Spinal cord (tissue), 10 donors: ENCODE measurements around the gene CCHCR1. TPM values are rescaled to one million over a fixed set of nuclear protein-coding genes. Genes with fewer than 3 reads are reported as not detected.
"Not testable (repeated sequence)": the region's sequence is repeated elsewhere in the genome, so short reads cannot be mapped to it uniquely, and the experiment has no call there.

Source experiments
- DNase-seq, 6 donors: peaks; one replicate each; pipeline versions ENCODE4 v3.0.0 to v3.0.0-alpha.2; 2013 to 2015; ENCODE audit warnings: low spot score in 6 of 6, low read depth in 4 of 6
- H3K27ac ChIP-seq: one replicate; pipeline ENCODE4 v1.5.1; 2013; ENCODE audit warnings: low read depth, low read length, control low read depth
- H3K27me3 ChIP-seq: one replicate; pipeline ENCODE4 v1.6.1; 2013; ENCODE audit warnings: low read length; ENCODE audit not compliant: control insufficient read depth, insufficient read depth
- H3K36me3 ChIP-seq: one replicate; pipeline ENCODE4 v1.6.1; 2013; ENCODE audit warnings: low read length; ENCODE audit not compliant: control insufficient read depth, insufficient read depth
- H3K4me1 ChIP-seq: one replicate; pipeline ENCODE4 v1.6.1; 2013; ENCODE audit warnings: low read length; ENCODE audit not compliant: control insufficient read depth, insufficient read depth
- H3K4me3 ChIP-seq: one replicate; pipeline ENCODE4 v1.5.1; 2013; ENCODE audit warnings: low read depth, low read length, control low read depth
- H3K9me3 ChIP-seq: one replicate; pipeline ENCODE4 v1.6.1; 2013; ENCODE audit warnings: low read length; ENCODE audit not compliant: control insufficient read depth, insufficient read depth
- WGBS: methylation state at CpG from one replicate; pipeline ENCODE4 v1.1.5; 2013; ENCODE audit warnings: missing lambda C conversion rate; ENCODE audit not compliant: insufficient coverage; 5-methylcytosine and 5-hydroxymethylcytosine counted together
- long read RNA-seq, 4 donors: transcript quantifications; one replicate each; lab custom pipeline, GENCODE V29; 2026
- polyA plus RNA-seq, 2 donors: library from polyadenylated mRNA; unstranded; fragments of 120-200 nt; gene quantifications; one replicate each; pipeline ENCODE4 v1.2.1, GENCODE V29; 2013; ENCODE audit not compliant: insufficient read length in 2 of 2
- total RNA-seq, 2 donors: library from RNA; depleted of rRNA in 1 of 2; stranded (reverse); fragments of 120-200 nt in 1 of 2; fragments of >200 nt in 1 of 2; gene quantifications; one replicate each; pipeline versions ENCODE4 v1.2.3 to v1.2.4, GENCODE V29; 2013 to 2014
- donor health status: healthy.

Gene CCHCR1, protein sequence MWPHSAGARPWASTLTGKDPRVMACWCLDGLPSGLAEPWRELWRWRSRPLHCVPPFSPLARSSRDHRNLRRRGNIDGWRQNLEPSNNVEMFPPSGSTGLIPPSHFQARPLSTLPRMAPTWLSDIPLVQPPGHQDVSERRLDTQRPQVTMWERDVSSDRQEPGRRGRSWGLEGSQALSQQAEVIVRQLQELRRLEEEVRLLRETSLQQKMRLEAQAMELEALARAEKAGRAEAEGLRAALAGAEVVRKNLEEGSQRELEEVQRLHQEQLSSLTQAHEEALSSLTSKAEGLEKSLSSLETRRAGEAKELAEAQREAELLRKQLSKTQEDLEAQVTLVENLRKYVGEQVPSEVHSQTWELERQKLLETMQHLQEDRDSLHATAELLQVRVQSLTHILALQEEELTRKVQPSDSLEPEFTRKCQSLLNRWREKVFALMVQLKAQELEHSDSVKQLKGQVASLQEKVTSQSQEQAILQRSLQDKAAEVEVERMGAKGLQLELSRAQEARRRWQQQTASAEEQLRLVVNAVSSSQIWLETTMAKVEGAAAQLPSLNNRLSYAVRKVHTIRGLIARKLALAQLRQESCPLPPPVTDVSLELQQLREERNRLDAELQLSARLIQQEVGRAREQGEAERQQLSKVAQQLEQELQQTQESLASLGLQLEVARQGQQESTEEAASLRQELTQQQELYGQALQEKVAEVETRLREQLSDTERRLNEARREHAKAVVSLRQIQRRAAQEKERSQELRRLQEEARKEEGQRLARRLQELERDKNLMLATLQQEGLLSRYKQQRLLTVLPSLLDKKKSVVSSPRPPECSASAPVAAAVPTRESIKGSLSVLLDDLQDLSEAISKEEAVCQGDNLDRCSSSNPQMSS
- total RNA-seq (10 to 100 TPM; 16.4 to 26.2 TPM), polyA plus RNA-seq (10 to 100 TPM; 21.1 to 29.9 TPM)
- long read RNA-seq, donor 1, partial matches to known transcripts = 0 of 1 reads
- long read RNA-seq, donor 1, other reads (novel, unspliced or antisense) = 0 of 1 reads
- long read RNA-seq, donor 2, partial matches to known transcripts = 0 of 1 reads
- long read RNA-seq, donor 2, other reads (novel, unspliced or antisense) = 0 of 1 reads
- long read RNA-seq, donor 3, partial matches to known transcripts = 0 of 1 reads
- long read RNA-seq, donor 3, other reads (novel, unspliced or antisense) = 0 of 1 reads
- long read RNA-seq, donor 4, partial matches to known transcripts = 12 of 19 reads
- long read RNA-seq, donor 4, other reads (novel, unspliced or antisense) = 6 of 19 reads

DNA sequence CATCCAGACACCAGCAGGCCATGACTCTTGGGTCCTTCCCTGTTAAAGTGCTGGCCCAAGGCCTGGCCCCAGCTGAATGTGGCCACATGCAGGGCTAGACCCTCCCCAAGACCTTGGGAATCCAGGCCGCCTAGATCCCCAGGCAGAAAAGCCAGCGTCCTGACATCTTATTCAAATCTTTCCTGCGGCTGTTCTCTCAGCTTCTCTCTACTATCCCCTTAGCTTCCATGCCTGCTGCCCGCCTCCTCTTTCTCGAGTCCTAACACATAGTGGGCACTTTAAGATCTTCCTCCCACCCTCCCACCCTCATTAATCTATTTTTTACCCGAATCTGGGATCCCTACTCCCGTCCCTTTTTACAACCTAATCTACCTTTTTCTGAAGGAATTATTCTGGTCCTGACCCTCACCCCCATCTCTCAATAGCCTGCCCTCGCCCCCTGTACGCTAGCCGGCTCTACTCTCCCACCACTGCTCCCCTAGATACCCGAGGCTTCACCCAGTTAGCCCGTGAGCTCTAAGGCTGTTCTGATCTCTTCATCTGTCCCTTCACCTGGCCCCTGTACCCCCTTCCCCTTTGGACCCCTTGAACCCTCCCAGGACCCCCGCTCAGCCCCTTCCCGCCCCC is at the start of gene CCHCR1:
Gene CCHCR1, minus strand, starts transcription at position 290 of the 627 bp plus-strand sequence. Its CDS starts 202 bp downstream, at position 88.
- peaks cover 26% of the 10 kb centered on the region for H3K36me3 ChIP-seq
- H3K9me3 ChIP-seq = no peaks in the 10 kb centered on the region
- H3K27me3 ChIP-seq = no peaks in the 10 kb centered on the region
- peak within 1 kb of the TSS; percentile 54 for H3K27ac ChIP-seq
- peak within 1 kb of the TSS; percentile 90 for H3K4me3 ChIP-seq
- DNase-seq = peak in 1 of 6 donors; percentile 12
- peaks cover 22% of the 10 kb centered on the region for H3K4me1 ChIP-seq
- WGBS = 6% methylated on average over 13 of the region's 14 CpGs

DNA sequence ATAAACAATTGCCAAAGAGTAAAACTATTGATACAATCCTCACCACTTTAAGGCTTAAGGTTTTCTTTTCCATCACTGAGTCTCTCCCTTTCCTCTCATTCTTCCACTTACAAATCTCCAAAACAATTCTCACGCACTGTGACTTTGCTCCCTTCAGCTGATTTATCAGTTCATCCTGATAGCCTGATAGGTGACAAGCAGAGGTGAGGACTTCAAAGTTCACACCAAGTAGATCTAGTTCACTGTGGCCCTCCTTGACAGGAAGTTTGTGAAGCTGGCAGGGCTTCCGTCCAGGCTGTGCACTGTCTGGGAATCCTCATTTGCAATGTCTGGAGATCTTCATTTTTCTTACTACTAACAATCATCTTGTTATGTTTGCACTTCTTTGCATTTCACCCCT is 48.0 kb upstream of the CCHCR1 start:
- no peak for DNase-seq
- Histone ChIP-seq H3K4me1 (no peaks in the 10 kb centered on the region), H3K27me3 (no peaks in the 10 kb centered on the region), H3K9me3 (no peaks in the 10 kb centered on the region), H3K36me3 (no peaks in the 10 kb centered on the region), H3K27ac (no peak overlapping the region), H3K4me3 (no peak overlapping the region)
- WGBS = 50% methylated on average over 1 of the region's 2 CpGs

DNA sequence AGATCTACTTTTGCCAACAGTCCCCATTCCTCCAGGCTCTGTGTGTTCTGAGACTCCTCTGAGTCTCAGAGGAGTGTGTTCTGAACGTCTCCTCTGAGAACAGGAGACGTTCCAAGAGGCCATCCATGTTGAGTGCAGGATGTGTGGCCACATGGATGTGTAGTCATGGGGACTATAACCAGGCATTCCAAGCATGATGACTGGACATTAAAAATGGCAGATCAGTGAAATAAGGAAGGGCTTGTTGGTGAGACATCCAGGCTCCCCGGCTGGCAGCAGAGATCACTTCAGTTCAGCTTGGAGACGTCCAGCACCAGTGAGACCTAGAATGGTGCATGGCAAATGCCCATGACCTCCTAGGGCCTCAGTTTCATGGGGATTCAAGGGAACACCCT is 47.1 kb upstream of the CCHCR1 start:
- DNase-seq = no peak
- 89% methylated on average over 4 of the region's 4 CpGs for WGBS
- Histone ChIP-seq H3K36me3 (no peaks in the 10 kb centered on the region), H3K27ac (no peak overlapping the region), H3K27me3 (no peaks in the 10 kb centered on the region), H3K4me1 (no peaks in the 10 kb centered on the region), H3K4me3 (no peak overlapping the region), H3K9me3 (no peaks in the 10 kb centered on the region)

DNA sequence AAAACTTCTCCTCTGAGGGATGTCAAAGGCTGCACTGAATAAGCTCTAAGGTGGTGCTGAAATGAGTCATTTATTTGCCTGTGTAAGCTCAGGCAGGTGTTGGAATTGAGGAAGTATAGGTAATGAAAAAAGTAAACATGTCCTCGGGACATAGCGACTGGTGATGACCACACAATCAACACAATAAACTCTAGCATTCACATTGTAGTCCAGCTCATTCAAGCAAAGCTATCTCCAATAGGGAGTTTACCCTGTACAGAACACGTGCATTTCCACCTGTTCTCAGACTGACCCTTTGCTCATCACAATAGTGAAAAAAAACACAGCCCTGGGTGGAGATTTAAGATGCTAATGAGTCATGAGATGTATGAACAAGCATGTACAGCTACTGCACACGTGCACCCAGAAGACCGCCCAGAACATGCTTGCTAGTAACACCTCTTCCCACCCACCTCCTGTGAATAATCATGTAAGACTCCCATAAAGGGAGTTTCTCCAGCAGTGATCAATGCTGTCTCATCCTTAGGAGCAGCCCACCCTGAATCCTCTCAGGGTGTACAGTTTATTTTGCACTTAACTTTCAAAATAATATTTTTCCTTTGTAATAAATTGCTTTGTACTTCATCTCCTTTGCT is 45.9 kb upstream of the CCHCR1 start:
- no peak for DNase-seq
- Histone ChIP-seq H3K27ac (no peak overlapping the region), H3K4me3 (no peak overlapping the region)

DNA sequence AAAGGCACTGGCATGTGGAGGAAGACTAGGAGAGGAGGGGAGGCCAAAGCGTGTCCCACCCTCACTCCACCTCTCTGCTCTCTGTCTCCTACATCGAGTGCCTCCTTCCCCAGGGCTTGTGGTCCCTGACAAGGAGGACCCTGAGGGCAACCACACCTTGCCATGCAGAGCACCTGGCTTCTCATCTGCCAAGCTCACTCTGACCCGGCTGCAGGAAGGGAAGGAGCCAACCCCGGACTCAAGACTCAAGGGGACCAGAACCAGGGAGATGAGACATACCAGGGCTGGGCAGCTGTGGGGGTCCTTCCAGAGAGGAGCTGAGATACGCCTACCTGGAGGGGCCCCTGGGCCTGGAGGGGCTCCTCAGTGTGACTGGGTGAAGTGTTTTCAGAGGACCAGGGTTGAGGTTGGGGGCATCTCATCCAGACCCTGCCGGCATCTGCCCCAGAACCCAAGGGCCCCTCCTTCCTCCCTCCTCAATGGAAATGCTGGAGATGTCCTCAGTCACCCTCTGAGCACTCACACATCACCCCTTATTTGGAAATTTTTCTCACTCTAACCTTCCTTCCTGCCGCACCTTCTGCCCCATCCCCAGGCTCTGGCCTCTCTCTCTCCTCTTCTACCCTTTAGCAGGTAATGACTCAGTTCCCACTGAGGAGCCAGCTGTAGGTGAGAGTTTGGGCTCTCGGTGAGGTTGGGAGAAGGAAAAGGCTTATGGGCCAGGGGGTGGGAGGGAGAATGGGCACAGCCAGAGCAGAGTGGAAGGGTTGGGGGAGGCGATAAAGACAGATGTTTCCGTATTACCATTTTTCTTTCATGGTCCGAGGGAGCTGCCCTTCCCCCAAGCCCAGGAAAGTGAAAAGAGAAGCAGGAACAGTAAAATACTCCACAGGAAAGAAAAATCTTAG is 44.9 kb upstream of the CCHCR1 start:
- no peak for DNase-seq
- H3K9me3 ChIP-seq = no peaks in the 10 kb centered on the region
- no peak overlapping the region for H3K27ac ChIP-seq
- H3K4me3 ChIP-seq = no peak overlapping the region
- 53% methylated on average over 7 of the region's 11 CpGs for WGBS
- peaks cover 6% of the 10 kb centered on the region for H3K4me1 ChIP-seq
- no peaks in the 10 kb centered on the region for H3K36me3 ChIP-seq
- H3K27me3 ChIP-seq = no peaks in the 10 kb centered on the region

More for the DNA sequence above, 45.9 kb upstream of the CCHCR1 start:
- WGBS = 100% methylated on average over 1 of the region's 5 CpGs
- H3K4me1 ChIP-seq = peaks cover under 1% of the 10 kb centered on the region
- no peaks in the 10 kb centered on the region for H3K36me3 ChIP-seq
- H3K27me3 ChIP-seq = no peaks in the 10 kb centered on the region
- no peaks in the 10 kb centered on the region for H3K9me3 ChIP-seq

DNA sequence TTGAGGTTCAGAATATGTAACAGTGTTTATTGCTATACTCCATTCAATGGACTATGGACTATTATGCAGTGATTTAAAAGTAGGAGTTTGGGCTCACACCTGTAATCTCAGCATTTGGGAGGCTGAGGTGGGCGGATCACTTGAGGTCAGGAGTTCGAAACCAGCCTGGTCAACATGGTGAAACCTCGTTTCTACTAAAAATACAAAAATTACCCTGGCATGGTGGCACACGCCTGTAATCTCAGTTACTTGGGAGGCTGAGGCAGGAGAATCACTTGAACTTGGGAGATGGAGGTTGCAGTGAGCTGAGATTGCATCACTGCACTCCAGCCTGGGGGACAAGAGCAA is 41.5 kb upstream of the CCHCR1 start:
- H3K4me1 ChIP-seq = peaks cover 14% of the 10 kb centered on the region
- not testable (repeated sequence) for DNase-seq, H3K9me3 ChIP-seq, H3K36me3 ChIP-seq, H3K27me3 ChIP-seq, H3K4me3 ChIP-seq, H3K27ac ChIP-seq
- WGBS = no CpG with 5 or more reads among the region's 4 CpGs

DNA sequence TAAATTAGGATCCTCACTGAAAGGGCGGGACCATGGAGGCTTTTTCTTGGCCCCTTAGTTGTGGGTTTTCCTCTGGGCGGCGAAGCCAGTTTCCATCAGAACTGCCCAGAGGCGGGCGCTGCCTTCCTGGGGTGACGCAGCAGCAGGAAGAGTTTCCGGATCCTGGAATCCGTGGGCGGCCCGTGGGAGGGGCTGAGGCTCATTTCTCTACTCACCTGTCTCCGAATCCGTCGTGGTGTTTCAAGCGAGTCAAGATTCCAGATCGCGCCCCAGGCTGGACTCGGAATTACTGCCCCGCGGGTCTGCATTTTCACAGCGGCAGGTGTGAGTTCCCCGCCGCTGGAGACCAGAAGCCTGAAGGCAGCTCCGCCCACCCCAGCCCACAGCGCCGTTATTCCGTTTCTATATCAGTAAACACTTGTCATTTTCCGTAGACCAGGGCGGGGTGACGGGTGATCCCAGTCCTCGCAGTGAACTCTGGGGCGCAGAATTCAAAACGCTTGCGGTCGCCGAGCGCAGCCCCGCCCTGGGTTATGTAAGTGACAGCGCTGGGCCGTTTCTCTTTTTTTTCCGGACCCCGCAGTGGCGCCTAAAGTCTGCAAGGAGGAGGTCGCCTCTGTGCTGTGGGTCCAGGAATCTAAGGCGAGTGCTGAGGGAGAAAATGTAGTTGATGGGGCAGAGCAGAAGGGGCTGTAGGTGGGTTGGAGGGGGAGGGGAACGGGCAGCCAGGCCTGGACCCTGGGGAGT is 40.1 kb upstream of the CCHCR1 start:
- no peaks in the 10 kb centered on the region for H3K9me3 ChIP-seq
- H3K36me3 ChIP-seq = no peaks in the 10 kb centered on the region
- peaks cover 14% of the 10 kb centered on the region for H3K4me1 ChIP-seq
- peak overlapping the region; percentile 88 for H3K27ac ChIP-seq
- peak overlapping the region; percentile 82 for H3K4me3 ChIP-seq
- H3K27me3 ChIP-seq = no peaks in the 10 kb centered on the region
- DNase-seq = peak in 5 of 6 donors; percentile 45 to 94 (median 70)
- WGBS = under 1% methylated on average over 42 of the region's 45 CpGs
